Endothelial cell of umbilical vein (primary cell): Measurements from ENCODE around the gene CD300LG.
A peak's percentile ranks its signal among the peaks of the same experiment; 100 is the strongest.

Experiments used
- JUN ChIP-seq: IDR thresholded peaks from 2 replicates; pipeline ENCODE4 v1.6.1; 2011; ENCODE audit warnings: borderline replicate concordance, low read depth; ENCODE audit not compliant: insufficient read length, insufficient read depth
- MYC ChIP-seq: IDR thresholded peaks from one replicate; pipeline ENCODE4 v1.6.1; 2011; ENCODE audit warnings: mild to moderate bottlenecking, low read depth, low read length
- POLR2A ChIP-seq: IDR thresholded peaks from 2 replicates; pipeline ENCODE4 v1.6.1; 2012; ENCODE audit warnings: low read depth, mild to moderate bottlenecking, control low read depth, low read length
- TF ChIP-seq, protein P1 (sequence below), 2 donors: IDR thresholded peaks; 1 replicate in 1 of 2; 2 replicates in 1 of 2; pipeline ENCODE4 v1.5.1; 2011; ENCODE audit warnings: low read length in 2 of 2, mild to moderate bottlenecking in 2 of 2, moderate library complexity in 2 of 2, control low read depth in 1 of 2, inconsistent platforms in 1 of 2, low read depth in 1 of 2; ENCODE audit not compliant: insufficient read depth in 1 of 2; ENCODE audit errors: extremely low read depth in 1 of 2

DNA sequence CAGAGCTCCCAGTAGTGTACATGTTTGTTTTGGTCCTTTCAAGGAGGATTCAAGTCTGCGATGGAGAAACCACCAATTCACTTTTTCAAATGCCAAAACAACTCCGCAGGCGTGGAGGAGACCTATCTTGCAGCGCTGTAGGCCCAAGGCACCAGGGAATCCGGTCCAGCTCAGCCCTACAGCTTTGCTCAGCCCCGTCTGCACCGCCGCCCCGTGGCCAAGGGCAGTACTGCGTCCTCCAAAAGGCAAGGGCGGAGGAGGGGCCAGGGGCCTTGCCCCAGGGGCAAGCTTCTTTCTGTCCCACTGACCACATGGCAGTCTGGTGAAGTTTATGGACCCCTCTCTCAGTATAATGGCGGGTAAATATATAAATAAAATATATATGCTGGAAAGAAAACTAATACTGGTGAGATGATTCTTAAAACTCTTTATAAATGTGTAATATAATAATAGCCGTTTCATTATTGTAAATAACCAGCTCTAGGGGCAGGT, 709 bp upstream of the CD300LG start:
- no peak for TF ChIP-seq MYC
- TF ChIP-seq, protein P1, sequence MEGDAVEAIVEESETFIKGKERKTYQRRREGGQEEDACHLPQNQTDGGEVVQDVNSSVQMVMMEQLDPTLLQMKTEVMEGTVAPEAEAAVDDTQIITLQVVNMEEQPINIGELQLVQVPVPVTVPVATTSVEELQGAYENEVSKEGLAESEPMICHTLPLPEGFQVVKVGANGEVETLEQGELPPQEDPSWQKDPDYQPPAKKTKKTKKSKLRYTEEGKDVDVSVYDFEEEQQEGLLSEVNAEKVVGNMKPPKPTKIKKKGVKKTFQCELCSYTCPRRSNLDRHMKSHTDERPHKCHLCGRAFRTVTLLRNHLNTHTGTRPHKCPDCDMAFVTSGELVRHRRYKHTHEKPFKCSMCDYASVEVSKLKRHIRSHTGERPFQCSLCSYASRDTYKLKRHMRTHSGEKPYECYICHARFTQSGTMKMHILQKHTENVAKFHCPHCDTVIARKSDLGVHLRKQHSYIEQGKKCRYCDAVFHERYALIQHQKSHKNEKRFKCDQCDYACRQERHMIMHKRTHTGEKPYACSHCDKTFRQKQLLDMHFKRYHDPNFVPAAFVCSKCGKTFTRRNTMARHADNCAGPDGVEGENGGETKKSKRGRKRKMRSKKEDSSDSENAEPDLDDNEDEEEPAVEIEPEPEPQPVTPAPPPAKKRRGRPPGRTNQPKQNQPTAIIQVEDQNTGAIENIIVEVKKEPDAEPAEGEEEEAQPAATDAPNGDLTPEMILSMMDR (IDR thresholded peaks at IDR 0.05; ENCODE audit: extremely low read depth in 1 of 2, insufficient read depth in 1 of 2, low read depth in 1 of 2, low read length in 2 of 2): peak; percentile 95 to 99
- TF ChIP-seq JUN: no peak
- no peak for TF ChIP-seq POLR2A
